HL-60 (cell line): ENCODE results near the gene NSMF.

ENCODE experiments used
- POLR2AphosphoS5 ChIP-seq: IDR thresholded peaks from 2 replicates; pipeline ENCODE4 v1.6.1; 2012; ENCODE audit warnings: low read depth
- TF ChIP-seq, protein P1 (sequence below): IDR thresholded peaks from 2 replicates; pipeline ENCODE4 v1.6.1; 2012; ENCODE audit warnings: low read depth; ENCODE audit not compliant: insufficient replicate concordance

DNA sequence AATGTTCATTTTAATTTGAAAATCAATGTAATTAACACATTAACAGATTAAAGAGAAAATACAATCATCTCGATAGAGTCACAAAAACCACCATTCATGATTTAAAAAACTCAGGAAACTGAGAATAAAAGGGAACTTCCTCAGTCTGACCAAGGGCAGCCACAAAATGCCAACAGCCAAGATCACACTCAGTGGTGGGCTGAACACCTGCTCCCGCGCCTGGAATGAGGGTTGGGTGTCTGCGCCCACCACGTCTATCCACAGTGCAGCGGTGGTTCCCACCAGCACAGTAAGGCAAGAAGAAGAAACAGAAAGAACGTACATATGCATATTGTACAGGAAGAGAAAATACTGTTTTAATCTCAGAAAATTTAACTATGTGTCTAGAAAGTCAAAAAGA lies 11.7 kb upstream of the NSMF start:
- TF ChIP-seq POLR2AphosphoS5: no peak
- TF ChIP-seq, protein P1, sequence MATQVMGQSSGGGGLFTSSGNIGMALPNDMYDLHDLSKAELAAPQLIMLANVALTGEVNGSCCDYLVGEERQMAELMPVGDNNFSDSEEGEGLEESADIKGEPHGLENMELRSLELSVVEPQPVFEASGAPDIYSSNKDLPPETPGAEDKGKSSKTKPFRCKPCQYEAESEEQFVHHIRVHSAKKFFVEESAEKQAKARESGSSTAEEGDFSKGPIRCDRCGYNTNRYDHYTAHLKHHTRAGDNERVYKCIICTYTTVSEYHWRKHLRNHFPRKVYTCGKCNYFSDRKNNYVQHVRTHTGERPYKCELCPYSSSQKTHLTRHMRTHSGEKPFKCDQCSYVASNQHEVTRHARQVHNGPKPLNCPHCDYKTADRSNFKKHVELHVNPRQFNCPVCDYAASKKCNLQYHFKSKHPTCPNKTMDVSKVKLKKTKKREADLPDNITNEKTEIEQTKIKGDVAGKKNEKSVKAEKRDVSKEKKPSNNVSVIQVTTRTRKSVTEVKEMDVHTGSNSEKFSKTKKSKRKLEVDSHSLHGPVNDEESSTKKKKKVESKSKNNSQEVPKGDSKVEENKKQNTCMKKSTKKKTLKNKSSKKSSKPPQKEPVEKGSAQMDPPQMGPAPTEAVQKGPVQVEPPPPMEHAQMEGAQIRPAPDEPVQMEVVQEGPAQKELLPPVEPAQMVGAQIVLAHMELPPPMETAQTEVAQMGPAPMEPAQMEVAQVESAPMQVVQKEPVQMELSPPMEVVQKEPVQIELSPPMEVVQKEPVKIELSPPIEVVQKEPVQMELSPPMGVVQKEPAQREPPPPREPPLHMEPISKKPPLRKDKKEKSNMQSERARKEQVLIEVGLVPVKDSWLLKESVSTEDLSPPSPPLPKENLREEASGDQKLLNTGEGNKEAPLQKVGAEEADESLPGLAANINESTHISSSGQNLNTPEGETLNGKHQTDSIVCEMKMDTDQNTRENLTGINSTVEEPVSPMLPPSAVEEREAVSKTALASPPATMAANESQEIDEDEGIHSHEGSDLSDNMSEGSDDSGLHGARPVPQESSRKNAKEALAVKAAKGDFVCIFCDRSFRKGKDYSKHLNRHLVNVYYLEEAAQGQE: no peak
